ENCODE data around the gene KCND2. TPM values are rescaled to one million over a fixed set of nuclear protein-coding genes. Genes with fewer than 3 reads are reported as not detected.

KCND2 gene
- total and polyA plus RNA-seq, 2 of the 4 experiments (the other 2 are of a cell fraction), result under 0.01 TPM; not detected in 1

GRCh38 chr7:120303105-120303504 is 30.1 kb downstream of the KCND2 start:
- H2AK5ac ChIP-seq (ENCODE audit: low read depth, low read length), result no peak overlapping the region
- no peak overlapping the region for H4K5ac ChIP-seq (ENCODE audit: low read depth, low read length)
- CTCF ChIA-PET, result no interaction called here
- ATAC-seq (ENCODE audit: low read depth) (no peak), DNase-seq (no peak)
- dilution Hi-C loops (cut with HindIII; ENCODE audit: low sequenced_read_pairs, unreplicated experiment), result no loop called here
- H3K14ac ChIP-seq (replicated peaks; ENCODE audit: low read depth, low read length), result no peak overlapping the region
- H4K8ac ChIP-seq (ENCODE audit: low read depth in 2 of 2, low read length in 2 of 2), result no peak overlapping the region
- H2BK5ac ChIP-seq (ENCODE audit: low read depth, low read length, poor library complexity, severe bottlenecking), result no peak overlapping the region
- H3K4me1 ChIP-seq (ENCODE audit: control insufficient read depth, insufficient read depth, low read length), result no peaks in the 10 kb centered on the region
- POLR2A ChIA-PET (ENCODE audit: unreplicated experiment), result no interaction called here
- H3K18ac ChIP-seq (ENCODE audit: low read depth, low read length), result no peak overlapping the region
- no peak overlapping the region for H3K9ac ChIP-seq (ENCODE audit: low read depth, low read length)
- H3K9me3 ChIP-seq (ENCODE audit: control insufficient read depth, insufficient read depth, low read length), result no peaks in the 10 kb centered on the region
- H2BK20ac ChIP-seq (ENCODE audit: low read depth, low read length), result no peak overlapping the region
- H3K56ac ChIP-seq (ENCODE audit: extremely low read depth, insufficient read depth, low read length), result no peak overlapping the region
- no peak overlapping the region for H3K23ac ChIP-seq (ENCODE audit: low read depth, low read length)
- H3K4me3 ChIP-seq (ENCODE audit: insufficient read depth, low read depth, low read length), result no peak overlapping the region
- H3K36me3 ChIP-seq (ENCODE audit: control insufficient read depth, insufficient read depth, low read length), result no peaks in the 10 kb centered on the region
- H3K27me3 ChIP-seq (ENCODE audit: control insufficient read depth, insufficient read depth, low read length), result no peaks in the 10 kb centered on the region
- TF ChIP-seq CHD1 (IDR thresholded peaks at IDR 0.05; ENCODE audit: low read depth, low read length) (no peak), USF2 (IDR thresholded peaks at IDR 0.05; ENCODE audit: low read depth, low read length) (no peak)
- no peaks in the 10 kb centered on the region for H4K20me1 ChIP-seq (ENCODE audit: insufficient read depth, low read length)
- H2BK15ac ChIP-seq (ENCODE audit: low read depth, low read length), result no peak overlapping the region
- H2BK120ac ChIP-seq (ENCODE audit: low read depth, low read length), result no peak overlapping the region
- H2AK9ac ChIP-seq (replicated peaks; ENCODE audit: low read depth, low read length, poor library complexity), result no peak overlapping the region
- H3K4ac ChIP-seq (ENCODE audit: low read depth, low read length), result no peak overlapping the region
- intact Hi-C loops (cut with micrococcal nuclease), result no loop called here
- H3K4me2 ChIP-seq (ENCODE audit: low read depth, low read length), result no peak overlapping the region
- in situ Hi-C loops (cut with MboI; ENCODE audit: low sequenced_read_pairs), result no loop called here
- no TSS peak for BruUV-seq (replicated peaks)
- no peaks in the 10 kb centered on the region for H3K79me1 ChIP-seq (ENCODE audit: low read depth in 1 of 2, low read length in 2 of 2)
- H2AFZ ChIP-seq (replicated peaks; ENCODE audit: low read length, poor library complexity), result no peak overlapping the region
- H4K91ac ChIP-seq (ENCODE audit: insufficient read depth, low read depth, low read length), result no peak overlapping the region
- H3K9me1 ChIP-seq (ENCODE audit: insufficient read depth, low read length), result no peaks in the 10 kb centered on the region
- no peak overlapping the region for H3K27ac ChIP-seq (ENCODE audit: insufficient read depth, low read length)
